ENCODE results near the gene CENPM. TPM values are rescaled to one million over a fixed set of nuclear protein-coding genes. Genes with fewer than 3 reads are reported as not detected.
"Not testable (repeated sequence)": the region's sequence is repeated elsewhere in the genome, so short reads cannot be mapped to it uniquely, and the experiment has no call there.

The CENPM gene
- total RNA-seq, 1 donor from 2014 or later = 16.4 TPM

GRCh38 chr22:41949297-41949965, 2.5 kb upstream of the CENPM start:
- H3K4me3 Mint-ChIP-seq (ENCODE audit: low read depth) = no peak overlapping the region
- no peaks in the 10 kb centered on the region for H3K9me3 Mint-ChIP-seq (ENCODE audit: low read depth)
- H3K36me3 Mint-ChIP-seq (ENCODE audit: insufficient read depth) = peaks cover 1% of the 10 kb centered on the region
- no peak overlapping the region for H3K27ac Mint-ChIP-seq
- no peaks in the 10 kb centered on the region for H3K27me3 Mint-ChIP-seq
- H3K4me1 Mint-ChIP-seq (ENCODE audit: low read depth) = peaks cover 11% of the 10 kb centered on the region
- DNase-seq (ENCODE audit: low spot score, unreplicated experiment) = no peak
- TF ChIP-seq CTCF (IDR thresholded peaks at IDR 0.05; ENCODE audit: unreplicated experiment) = no peak

DNA sequence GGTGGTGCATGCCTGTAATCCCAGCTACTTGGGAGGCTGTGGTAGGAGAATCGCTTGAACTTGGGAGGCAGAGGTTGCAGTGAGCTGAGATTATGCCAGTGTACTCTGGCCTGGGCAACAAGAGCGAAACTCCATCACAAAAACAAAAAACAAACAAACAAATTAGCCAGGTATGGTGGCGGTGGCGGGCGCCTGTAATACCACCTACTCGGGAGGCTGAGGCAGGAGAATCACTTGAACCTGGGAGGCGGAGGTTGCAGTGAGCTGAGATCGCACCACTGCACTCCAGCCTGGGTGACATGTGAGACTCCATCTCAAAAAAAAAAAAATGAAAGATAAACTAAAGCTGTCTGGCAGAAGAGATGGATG, 2.0 kb upstream of the CENPM start:
- not testable (repeated sequence) for H3K36me3 Mint-ChIP-seq (ENCODE audit: insufficient read depth); DNase-seq (ENCODE audit: low spot score, unreplicated experiment); H3K27me3 Mint-ChIP-seq; H3K4me3 Mint-ChIP-seq (ENCODE audit: low read depth); H3K27ac Mint-ChIP-seq; H3K9me3 Mint-ChIP-seq (ENCODE audit: low read depth)
- peaks cover 11% of the 10 kb centered on the region for H3K4me1 Mint-ChIP-seq (ENCODE audit: low read depth)

GRCh38 chr22:41948142-41948541, 1.2 kb upstream of the CENPM start:
- H3K4me3 Mint-ChIP-seq (ENCODE audit: low read depth) = no peak overlapping the region
- H3K4me1 Mint-ChIP-seq (ENCODE audit: low read depth) = peaks cover 11% of the 10 kb centered on the region
- no peak for TF ChIP-seq CTCF (IDR thresholded peaks at IDR 0.05; ENCODE audit: unreplicated experiment)
- H3K36me3 Mint-ChIP-seq (ENCODE audit: insufficient read depth) = peaks cover 3% of the 10 kb centered on the region
- H3K27ac Mint-ChIP-seq = no peak overlapping the region
- H3K9me3 Mint-ChIP-seq (ENCODE audit: low read depth) = no peaks in the 10 kb centered on the region
- no peak for DNase-seq (ENCODE audit: low spot score, unreplicated experiment)
- H3K27me3 Mint-ChIP-seq = no peaks in the 10 kb centered on the region

GRCh38 chr22:41947424-41948080, 600 bp upstream of the CENPM start:
- peaks cover 3% of the 10 kb centered on the region for H3K36me3 Mint-ChIP-seq (ENCODE audit: insufficient read depth)
- no peak overlapping the region for H3K27ac Mint-ChIP-seq

DNA sequence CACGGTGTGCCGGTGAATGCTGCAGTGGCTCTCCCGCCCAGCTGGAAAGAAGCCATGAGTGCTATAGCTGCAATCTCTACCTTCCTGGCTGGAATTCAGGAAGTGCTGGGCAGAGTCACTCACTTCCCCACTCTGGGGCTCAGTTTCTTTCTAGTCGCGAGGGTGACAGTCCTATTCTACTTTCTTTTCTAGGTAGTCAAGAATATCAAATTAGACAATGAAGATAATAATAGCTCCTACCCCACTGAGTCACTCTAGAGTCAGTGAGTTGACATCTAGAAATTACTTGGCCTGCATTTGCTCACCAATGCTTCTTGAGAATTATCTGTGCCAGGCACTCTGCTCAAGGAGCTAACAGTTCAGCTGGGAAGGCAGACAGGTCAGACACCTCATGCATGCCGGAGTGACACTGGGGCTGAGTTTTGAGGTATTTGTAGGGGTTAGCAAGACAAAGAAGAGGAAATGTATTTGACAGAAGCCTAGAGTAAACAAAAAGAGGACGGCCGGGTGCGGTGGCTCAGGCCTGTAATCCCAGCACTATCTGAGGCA, 3.2 kb downstream of the CENPM start:
- DNase-seq (ENCODE audit: low spot score, unreplicated experiment) = no peak
- peak overlapping the region; percentile 5 for H3K4me3 Mint-ChIP-seq (ENCODE audit: low read depth)
- no peak overlapping the region for H3K27ac Mint-ChIP-seq
- H3K27me3 Mint-ChIP-seq = no peaks in the 10 kb centered on the region
- H3K4me1 Mint-ChIP-seq (ENCODE audit: low read depth) = peaks cover 12% of the 10 kb centered on the region
- H3K9me3 Mint-ChIP-seq (ENCODE audit: low read depth) = no peaks in the 10 kb centered on the region
- TF ChIP-seq CTCF (IDR thresholded peaks at IDR 0.05; ENCODE audit: unreplicated experiment) = no peak
- H3K36me3 Mint-ChIP-seq (ENCODE audit: insufficient read depth) = peaks cover 3% of the 10 kb centered on the region

More at GRCh38 chr22:41947424-41948080, 600 bp upstream of the CENPM start:
- H3K4me3 Mint-ChIP-seq (ENCODE audit: low read depth) = peak overlapping the region; percentile 85
- TF ChIP-seq CTCF (IDR thresholded peaks at IDR 0.05; ENCODE audit: unreplicated experiment) = no peak
- H3K27me3 Mint-ChIP-seq = no peaks in the 10 kb centered on the region
- H3K9me3 Mint-ChIP-seq (ENCODE audit: low read depth) = no peaks in the 10 kb centered on the region
- DNase-seq (ENCODE audit: low spot score, unreplicated experiment) = no peak
- H3K4me1 Mint-ChIP-seq (ENCODE audit: low read depth) = peaks cover 11% of the 10 kb centered on the region
